OCI-LY1 (cell line): Measurements from ENCODE around the gene LEFTY1.

Source experiments
- H2AFZ ChIP-seq: fragments of 200-600 bp; sonication (generic), shearing (Covaris generic); 2 replicates; pipeline ENCODE4 v1.6.0; 2014; ENCODE audit warnings: antibody characterized with exemption, mild to moderate bottlenecking, low read length
- H3F3A ChIP-seq: fragments of 200-600 bp; sonication (generic), shearing (Covaris generic); 2 replicates; pipeline ENCODE4 v1.6.0; 2014; ENCODE audit warnings: mild to moderate bottlenecking, antibody characterized with exemption, low read length, moderate library complexity; ENCODE audit not compliant: insufficient read depth
- H3K27ac ChIP-seq: fragments of 200-600 bp; sonication (generic); 2 replicates; pipeline ENCODE4 v1.5.1; 2014; ENCODE audit warnings: low read length, mixed run types, mild to moderate bottlenecking, low read depth; ENCODE audit not compliant: poor library complexity, severe bottlenecking
- H3K27me3 ChIP-seq: fragments of 200-600 bp; sonication (generic); 2 replicates; pipeline ENCODE4 v1.6.0; 2014; ENCODE audit warnings: antibody characterized with exemption, mild to moderate bottlenecking, low read length, moderate library complexity; ENCODE audit not compliant: insufficient read depth
- H3K36me3 ChIP-seq: fragments of 200-600 bp; sonication (generic); 2 replicates; pipeline ENCODE4 v1.6.1; 2014; ENCODE audit warnings: mild to moderate bottlenecking, antibody characterized with exemption, low read length, moderate library complexity, mixed read lengths; ENCODE audit not compliant: insufficient read depth
- H3K4me1 ChIP-seq: fragments of 200-600 bp; sonication (generic); 2 replicates; pipeline ENCODE4 v1.5.1; 2014; ENCODE audit warnings: mild to moderate bottlenecking, low read length, moderate library complexity; ENCODE audit not compliant: insufficient read depth, severe bottlenecking
- H3K4me2 ChIP-seq: fragments of 200-600 bp; sonication (generic), shearing (Covaris generic); 2 replicates; pipeline ENCODE4 v1.6.1; 2014; ENCODE audit warnings: low read length
- H3K4me3 ChIP-seq: fragments of 200-600 bp; sonication (generic); 2 replicates; pipeline ENCODE4 v1.5.1; 2014; ENCODE audit warnings: low read length, low read depth, mild to moderate bottlenecking, mixed read lengths; ENCODE audit not compliant: poor library complexity, severe bottlenecking
- H3K79me2 ChIP-seq: fragments of 200-600 bp; shearing (Covaris generic); 2 replicates; pipeline ENCODE4 v1.6.1; 2016; ENCODE audit warnings: mixed run types, low read length, mixed read lengths; ENCODE audit not compliant: insufficient read depth
- H3K9ac ChIP-seq: fragments of 200-600 bp; sonication (generic), shearing (Covaris generic); 2 replicates; pipeline ENCODE4 v1.6.1; 2014; ENCODE audit warnings: mild to moderate bottlenecking, low read length, mixed read lengths
- H3K9me2 ChIP-seq: fragments of 200-600 bp; sonication (generic), shearing (Covaris generic); 2 replicates; pipeline ENCODE4 v1.6.1; 2014; ENCODE audit warnings: low read depth, mild to moderate bottlenecking, low read length, mixed read lengths
- H3K9me3 ChIP-seq: fragments of 200-600 bp; shearing (Covaris generic); 2 replicates; pipeline ENCODE4 v1.6.1; 2014; ENCODE audit warnings: low read length, mixed read lengths
- H4K20me1 ChIP-seq: fragments of 200-600 bp; sonication (generic), shearing (Covaris generic); 2 replicates; pipeline ENCODE4 v1.6.0; 2016; ENCODE audit warnings: mild to moderate bottlenecking, low read length; ENCODE audit not compliant: insufficient read depth
- EZH2 ChIP-seq: fragments of 200-600 bp; sonication (generic), shearing (Covaris generic); IDR thresholded peaks from 2 replicates; pipeline ENCODE4 v1.8.0; 2017; ENCODE audit warnings: borderline replicate concordance, mixed run types, mild to moderate bottlenecking, antibody characterized with exemption, low read length, moderate library complexity, mixed read lengths
- TF ChIP-seq, protein P1 (sequence below): fragments of 200-600 bp; sonication (generic), shearing (Covaris generic); IDR thresholded peaks from 2 replicates; pipeline ENCODE4 v1.5.1; 2017; ENCODE audit warnings: mild to moderate bottlenecking, antibody characterized with exemption, low read length, moderate library complexity, mixed read lengths

Gene LEFTY1

GRCh38 chr1:225868631-225869330, 20.2 kb downstream of the LEFTY1 start:
- Histone ChIP-seq H3K4me3 (no peak overlapping the region), H2AFZ (no peak overlapping the region), H3K27ac (no peak overlapping the region), H3F3A (no peaks in the 10 kb centered on the region), H3K9me3 (no peaks in the 10 kb centered on the region), H3K9me2 (no peaks in the 10 kb centered on the region), H3K27me3 (no peaks in the 10 kb centered on the region), H3K4me2 (no peak overlapping the region), H3K79me2 (no peaks in the 10 kb centered on the region), H3K9ac (no peak overlapping the region), H3K36me3 (peaks cover 28% of the 10 kb centered on the region; the same call in 1 of the 2 replicates), H4K20me1 (no peaks in the 10 kb centered on the region), H3K4me1 (peaks cover 11% of the 10 kb centered on the region)
- TF ChIP-seq, protein P1, sequence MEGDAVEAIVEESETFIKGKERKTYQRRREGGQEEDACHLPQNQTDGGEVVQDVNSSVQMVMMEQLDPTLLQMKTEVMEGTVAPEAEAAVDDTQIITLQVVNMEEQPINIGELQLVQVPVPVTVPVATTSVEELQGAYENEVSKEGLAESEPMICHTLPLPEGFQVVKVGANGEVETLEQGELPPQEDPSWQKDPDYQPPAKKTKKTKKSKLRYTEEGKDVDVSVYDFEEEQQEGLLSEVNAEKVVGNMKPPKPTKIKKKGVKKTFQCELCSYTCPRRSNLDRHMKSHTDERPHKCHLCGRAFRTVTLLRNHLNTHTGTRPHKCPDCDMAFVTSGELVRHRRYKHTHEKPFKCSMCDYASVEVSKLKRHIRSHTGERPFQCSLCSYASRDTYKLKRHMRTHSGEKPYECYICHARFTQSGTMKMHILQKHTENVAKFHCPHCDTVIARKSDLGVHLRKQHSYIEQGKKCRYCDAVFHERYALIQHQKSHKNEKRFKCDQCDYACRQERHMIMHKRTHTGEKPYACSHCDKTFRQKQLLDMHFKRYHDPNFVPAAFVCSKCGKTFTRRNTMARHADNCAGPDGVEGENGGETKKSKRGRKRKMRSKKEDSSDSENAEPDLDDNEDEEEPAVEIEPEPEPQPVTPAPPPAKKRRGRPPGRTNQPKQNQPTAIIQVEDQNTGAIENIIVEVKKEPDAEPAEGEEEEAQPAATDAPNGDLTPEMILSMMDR, result no peak
- TF ChIP-seq EZH2, result no peak

DNA sequence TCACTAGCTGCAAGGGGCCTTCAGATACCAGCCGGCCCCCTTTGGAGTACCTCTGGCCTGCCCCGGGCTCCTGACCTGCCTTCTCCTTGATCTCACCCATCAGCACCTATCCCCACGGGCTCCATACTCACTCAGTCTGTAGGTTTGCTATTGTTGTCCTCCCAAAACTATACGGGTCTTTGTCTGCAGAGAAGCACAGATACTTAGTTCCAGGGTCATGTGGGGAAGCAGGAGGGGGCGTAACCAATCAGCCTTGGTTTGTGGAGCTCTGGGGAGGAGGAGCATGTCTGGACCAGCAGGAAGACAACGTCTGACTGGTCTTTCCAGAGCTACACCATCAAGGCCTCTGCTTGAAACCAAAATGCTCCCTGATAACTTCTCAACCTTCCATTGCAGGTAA, 22.0 kb downstream of the LEFTY1 start:
- Histone ChIP-seq H3K4me2 (no peak overlapping the region), H3K9ac (no peak overlapping the region), H3K9me2 (no peaks in the 10 kb centered on the region), H3K36me3 (peaks cover 30% of the 10 kb centered on the region; the same call in 1 of the 2 replicates), H3K27ac (no peak overlapping the region), H2AFZ (no peak overlapping the region), H3K4me1 (peaks cover 11% of the 10 kb centered on the region), H3K9me3 (no peaks in the 10 kb centered on the region), H3K27me3 (no peaks in the 10 kb centered on the region), H4K20me1 (no peaks in the 10 kb centered on the region), H3F3A (no peaks in the 10 kb centered on the region), H3K4me3 (no peak overlapping the region), H3K79me2 (no peaks in the 10 kb centered on the region)
- TF ChIP-seq EZH2, result no peak

- Histone ChIP-seq H3K9me2 (no peaks in the 10 kb centered on the region), H3K79me2 (no peaks in the 10 kb centered on the region), H2AFZ (no peak overlapping the region), H3F3A (no peaks in the 10 kb centered on the region), H3K27ac (peak overlapping the region; percentile 36), H3K36me3 (peaks cover 30% of the 10 kb centered on the region; the same call in 1 of the 2 replicates), H3K9ac (no peak overlapping the region), H3K4me1 (peaks cover 11% of the 10 kb centered on the region), H3K27me3 (no peaks in the 10 kb centered on the region), H3K4me2 (no peak overlapping the region), H3K4me3 (no peak overlapping the region), H4K20me1 (no peaks in the 10 kb centered on the region), H3K9me3 (no peaks in the 10 kb centered on the region)
- no peak for TF ChIP-seq EZH2
- TF ChIP-seq, protein P1, result no peak
Measured at GRCh38 chr1:225866061-225866837, 22.7 kb downstream of the LEFTY1 start.
